SK-N-SH (cell line): ENCODE measurements around the gene KCNH8. TPM values are rescaled to one million over a fixed set of nuclear protein-coding genes. Genes with fewer than 3 reads are reported as not detected.

Experiments
- CTCF ChIA-PET: fragments of 300-600, 350-600 bp; formaldehyde crosslinking; extraction: SDS; loops from one replicate; lab custom pipeline; 2021; lab: Yijun Ruan, JAX
- POLR2A ChIA-PET: fragments of 350-600 bp; sonication (Branson Sonifier 250); formaldehyde crosslinking; extraction: SDS; loops from one replicate; lab custom pipeline; 2020; ENCODE audit warnings: antibody characterized with exemption, inconsistent platforms; lab: Yijun Ruan, JAX
- DNase-seq: peaks from one replicate; pipeline ENCODE4 v3.0.0; 2012
- H2AFZ ChIP-seq: fragments of 200-600 bp; sonication (generic); 2 replicates; pipeline ENCODE4 v1.8.1; 2016; ENCODE audit warnings: antibody characterized with exemption, mild to moderate bottlenecking, low read depth
- H3F3A ChIP-seq: fragments of 200-600 bp; sonication (generic); replicated peaks from 2 replicates; pipeline ENCODE3; 2016; ENCODE audit warnings: antibody characterized with exemption, mild to moderate bottlenecking; ENCODE audit not compliant: insufficient read depth
- H3K27ac ChIP-seq, 2 experiments: fragments of 200-500 bp in 1 of 2; fragments of 200-600 bp in 1 of 2; sonication (Bioruptor generic) in 1 of 2; sonication (generic), shearing (Covaris generic) in 1 of 2; 2 replicates each; pipeline versions ENCODE4 v1.5.1 to v1.6.1; 2014 to 2016; ENCODE audit warnings: low read depth in 2 of 2, inconsistent platforms in 1 of 2, low read length in 1 of 2, mild to moderate bottlenecking in 1 of 2, mixed read lengths in 1 of 2
- H3K27me3 ChIP-seq: fragments of 200-600 bp; sonication (generic), shearing (Covaris generic); 2 replicates; pipeline ENCODE4 v1.6.1; 2016; ENCODE audit warnings: mixed run types; ENCODE audit not compliant: insufficient read depth
- H3K36me3 ChIP-seq, 2 experiments: fragments of 200-500 bp in 1 of 2; fragments of 200-600 bp in 1 of 2; sonication (Bioruptor generic) in 1 of 2; sonication (generic) in 1 of 2; replicated peaks in 1 of 2; 2 replicates each; pipeline versions ENCODE3 to v1.5.1; 2014 to 2016; ENCODE audit warnings: low read length in 1 of 2, mild to moderate bottlenecking in 1 of 2; ENCODE audit not compliant: insufficient read depth in 2 of 2, control insufficient read depth in 1 of 2
- H3K4me1 ChIP-seq, 2 experiments: fragments of 200-500 bp in 1 of 2; fragments of 200-600 bp in 1 of 2; sonication (Bioruptor generic) in 1 of 2; sonication (generic), shearing (Covaris generic) in 1 of 2; 2 replicates each; pipeline versions ENCODE4 v1.5.1 to v1.6.1; 2014 to 2016; ENCODE audit warnings: low read depth in 1 of 2, low read length in 1 of 2, mixed run types in 1 of 2; ENCODE audit not compliant: insufficient read depth in 2 of 2, control insufficient read depth in 1 of 2
- H3K4me2 ChIP-seq: fragments of 200-600 bp; sonication (generic), shearing (Covaris generic); 2 replicates; pipeline ENCODE4 v1.6.1; 2017; ENCODE audit warnings: mixed run types
- H3K4me3 ChIP-seq, 2 experiments: fragments of 200-500 bp in 1 of 2; fragments of 200-600 bp in 1 of 2; sonication (Bioruptor generic) in 1 of 2; sonication (generic), shearing (Covaris generic) in 1 of 2; 2 replicates each; pipeline versions ENCODE4 v1.5.1 to v1.8.1; 2014 to 2016; ENCODE audit warnings: low read depth in 2 of 2, inconsistent platforms in 1 of 2, low read length in 1 of 2, mild to moderate bottlenecking in 1 of 2, mixed read lengths in 1 of 2, moderate library complexity in 1 of 2
- H3K79me2 ChIP-seq: fragments of 200-600 bp; sonication (generic); 2 replicates; pipeline ENCODE4 v1.8.1; 2017; ENCODE audit warnings: mild to moderate bottlenecking; ENCODE audit not compliant: insufficient read depth
- H3K9ac ChIP-seq: fragments of 200-600 bp; sonication (generic); 2 replicates; pipeline ENCODE4 v1.6.1; 2017; ENCODE audit warnings: mixed run types
- H3K9me2 ChIP-seq: fragments of 200-600 bp; sonication (generic); 2 replicates; pipeline ENCODE4 v1.6.1; 2017; ENCODE audit warnings: mixed run types
- H3K9me3 ChIP-seq: fragments of 200-600 bp; sonication (generic); 2 replicates; pipeline ENCODE4 v1.6.1; 2017; ENCODE audit warnings: mixed run types, mild to moderate bottlenecking, moderate library complexity
- H4K20me1 ChIP-seq: fragments of 200-600 bp; sonication (generic); 2 replicates; pipeline ENCODE4 v1.6.1; 2017; ENCODE audit warnings: mild to moderate bottlenecking, mixed run types; ENCODE audit not compliant: insufficient read depth
- CHD2 ChIP-seq: fragments of 150-350 bp; IDR thresholded peaks from 2 replicates; pipeline ENCODE4 v1.6.1; 2018; ENCODE audit warnings: low read length; ENCODE audit not compliant: partially characterized antibody
- EZH2phosphoT487 ChIP-seq: fragments of 200-600 bp; sonication (generic); IDR thresholded peaks from 2 replicates; pipeline ENCODE4 v1.6.1; 2017; ENCODE audit warnings: low read depth, mixed run types, mild to moderate bottlenecking, antibody characterized with exemption, moderate library complexity, borderline replicate concordance
- FOSL2 ChIP-seq: IDR thresholded peaks from 2 replicates; pipeline ENCODE4 v1.4.0; 2012; ENCODE audit warnings: low read depth, mild to moderate bottlenecking, moderate library complexity, borderline replicate concordance
- FOXJ3 ChIP-seq: sonication (generic); formaldehyde crosslinking; IDR thresholded peaks from 2 replicates; pipeline ENCODE4 v1.5.1; 2020; ENCODE audit warnings: mild to moderate bottlenecking, missing genetic modification reagents
- GABPA ChIP-seq: IDR thresholded peaks from 2 replicates; pipeline ENCODE4 v1.4.0; 2012; ENCODE audit warnings: low read depth, mild to moderate bottlenecking
- GATA2 ChIP-seq: sonication (generic); formaldehyde crosslinking; IDR thresholded peaks from 2 replicates; pipeline ENCODE4 v1.5.0; 2020; ENCODE audit warnings: mild to moderate bottlenecking, missing genetic modification reagents
- JUND ChIP-seq: IDR thresholded peaks from 2 replicates; pipeline ENCODE4 v1.4.0; 2012
- MEF2A ChIP-seq: IDR thresholded peaks from 2 replicates; pipeline ENCODE4 v1.4.0; 2012; ENCODE audit warnings: low read depth, borderline replicate concordance
- NFIC ChIP-seq: IDR thresholded peaks from 2 replicates; pipeline ENCODE4 v1.4.0; 2012; ENCODE audit warnings: borderline replicate concordance
- RFX5 ChIP-seq: IDR thresholded peaks from 2 replicates; pipeline ENCODE4 v1.6.1; 2012; ENCODE audit warnings: mild to moderate bottlenecking, improper control_type of control experiment, low read length
- RXRA ChIP-seq: IDR thresholded peaks from 2 replicates; pipeline ENCODE4 v1.4.0; 2012; ENCODE audit warnings: low read depth, mild to moderate bottlenecking, borderline replicate concordance
- SMC3 ChIP-seq: IDR thresholded peaks from 2 replicates; pipeline ENCODE4 v1.6.1; 2012; ENCODE audit warnings: low read depth, low read length, improper control_type of control experiment
- TAF1 ChIP-seq: IDR thresholded peaks from 2 replicates; pipeline ENCODE4 v1.6.1; 2012; ENCODE audit warnings: low read depth, mild to moderate bottlenecking, low read length, moderate library complexity, borderline replicate concordance
- TCF12 ChIP-seq: IDR thresholded peaks from 2 replicates; pipeline ENCODE4 v1.4.0; 2012
- TEAD4 ChIP-seq: IDR thresholded peaks from 2 replicates; pipeline ENCODE4 v1.4.0; 2012; ENCODE audit warnings: mild to moderate bottlenecking, borderline replicate concordance; ENCODE audit not compliant: insufficient read depth
- WGBS: methylation state at CpG from one replicate; pipeline ENCODE4 v1.1.6; 2017; ENCODE audit warnings: low lambda C conversion rate; 5-methylcytosine and 5-hydroxymethylcytosine counted together
- polyA plus RNA-seq, 3 experiments: library from polyadenylated mRNA; depleted of rRNA; stranded (reverse); fragments of >200 nt; gene quantifications; 2 replicates each; pipeline ENCODE4 v1.2.3, GENCODE V29; 2012
- TF ChIP-seq, protein P1 (sequence below): fragments of 150-350 bp; IDR thresholded peaks from 2 replicates; pipeline ENCODE4 v1.6.1; 2017; ENCODE audit warnings: antibody characterized with exemption, low read length, low read depth, borderline replicate concordance
- TF ChIP-seq, protein P2 (sequence below): fragments of 150-350 bp; IDR thresholded peaks from 2 replicates; pipeline ENCODE4 v1.6.1; 2016; ENCODE audit warnings: mild to moderate bottlenecking, low read depth, low read length
- TF ChIP-seq, protein P3 (sequence below): IDR thresholded peaks from 2 replicates; pipeline ENCODE4; 2012
- TF ChIP-seq, protein P4 (sequence below): IDR thresholded peaks from 2 replicates; pipeline ENCODE4 v1.4.0; 2012; ENCODE audit warnings: low read depth
- TF ChIP-seq, protein P5 (sequence below): IDR thresholded peaks from 2 replicates; pipeline ENCODE4 v1.4.0; 2012; ENCODE audit warnings: low read depth, borderline replicate concordance
- TF ChIP-seq, protein P6 (sequence below): IDR thresholded peaks from 2 replicates; pipeline ENCODE4 v1.4.0; 2012; ENCODE audit warnings: low read depth, borderline replicate concordance
- TF ChIP-seq, protein P7 (sequence below): IDR thresholded peaks from 2 replicates; pipeline ENCODE4 v1.6.1; 2012; ENCODE audit warnings: mild to moderate bottlenecking, low read depth, low read length, moderate library complexity

Gene KCNH8
- polyA plus RNA-seq, 1 of the 3 experiments (the other 2 are of a cell fraction) = 0.05 TPM

DNA sequence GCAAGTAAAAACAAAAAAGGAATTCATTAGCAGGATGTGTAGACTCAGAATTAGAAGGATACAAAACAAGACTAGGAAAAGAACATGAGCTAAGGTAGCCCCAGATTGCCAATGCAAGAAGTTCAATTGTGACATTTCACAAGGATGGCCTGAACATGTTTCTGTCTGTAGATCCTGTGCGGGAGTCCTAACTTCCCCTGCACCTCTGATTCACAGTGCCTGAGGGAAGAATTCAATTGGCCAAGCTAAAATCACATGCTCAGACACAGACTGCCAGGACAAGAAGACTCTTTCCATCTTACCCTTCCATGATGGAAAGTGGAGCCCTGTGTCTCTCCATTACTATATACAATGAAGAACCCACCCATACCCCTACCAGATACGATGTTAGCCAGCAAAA lies 251.5 kb downstream of the KCNH8 start (continued):
- TF ChIP-seq CHD2 (no peak), RFX5 (no peak), MEF2A (no peak), GATA2 (no peak), JUND (no peak)
- TF ChIP-seq, protein P1, sequence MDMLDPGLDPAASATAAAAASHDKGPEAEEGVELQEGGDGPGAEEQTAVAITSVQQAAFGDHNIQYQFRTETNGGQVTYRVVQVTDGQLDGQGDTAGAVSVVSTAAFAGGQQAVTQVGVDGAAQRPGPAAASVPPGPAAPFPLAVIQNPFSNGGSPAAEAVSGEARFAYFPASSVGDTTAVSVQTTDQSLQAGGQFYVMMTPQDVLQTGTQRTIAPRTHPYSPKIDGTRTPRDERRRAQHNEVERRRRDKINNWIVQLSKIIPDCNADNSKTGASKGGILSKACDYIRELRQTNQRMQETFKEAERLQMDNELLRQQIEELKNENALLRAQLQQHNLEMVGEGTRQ = no peak
- TF ChIP-seq, protein P2, sequence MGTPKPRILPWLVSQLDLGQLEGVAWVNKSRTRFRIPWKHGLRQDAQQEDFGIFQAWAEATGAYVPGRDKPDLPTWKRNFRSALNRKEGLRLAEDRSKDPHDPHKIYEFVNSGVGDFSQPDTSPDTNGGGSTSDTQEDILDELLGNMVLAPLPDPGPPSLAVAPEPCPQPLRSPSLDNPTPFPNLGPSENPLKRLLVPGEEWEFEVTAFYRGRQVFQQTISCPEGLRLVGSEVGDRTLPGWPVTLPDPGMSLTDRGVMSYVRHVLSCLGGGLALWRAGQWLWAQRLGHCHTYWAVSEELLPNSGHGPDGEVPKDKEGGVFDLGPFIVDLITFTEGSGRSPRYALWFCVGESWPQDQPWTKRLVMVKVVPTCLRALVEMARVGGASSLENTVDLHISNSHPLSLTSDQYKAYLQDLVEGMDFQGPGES = no peak

DNA sequence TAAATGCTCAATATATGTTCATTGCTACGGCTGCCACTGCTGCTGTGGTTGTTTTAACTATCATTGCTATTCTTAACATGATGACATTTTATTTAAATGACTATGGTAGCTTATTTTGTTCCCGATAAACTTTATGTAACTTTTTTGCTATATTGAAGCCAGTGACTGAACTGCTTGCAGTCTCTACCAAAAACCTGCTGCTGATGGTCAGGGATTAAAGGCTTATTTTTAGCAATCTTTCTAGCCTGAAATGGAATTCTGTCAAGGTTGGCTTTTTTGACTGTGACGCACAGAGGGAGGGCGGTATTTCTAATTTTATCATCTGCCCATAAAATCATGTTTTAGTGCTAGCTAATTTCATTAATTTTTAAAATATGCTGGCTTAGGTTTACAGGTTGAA lies 271.8 kb downstream of the KCNH8 start:
- Histone ChIP-seq H3K4me2 (no peak overlapping the region), H3K4me1 (no peaks in the 10 kb centered on the region), H3K27ac (no peak overlapping the region), H3K79me2 (no peaks in the 10 kb centered on the region), H3K9me3 (no peaks in the 10 kb centered on the region), H3K9ac (no peak overlapping the region), H4K20me1 (no peaks in the 10 kb centered on the region), H3K9me2 (no peaks in the 10 kb centered on the region), H3F3A (no peaks in the 10 kb centered on the region), H3K27me3 (no peaks in the 10 kb centered on the region), H3K4me3 (no peak overlapping the region), H2AFZ (no peak overlapping the region), H3K36me3 (no peaks in the 10 kb centered on the region)
- DNase-seq = no peak
- ChIA-PET POLR2A (no interaction called here), CTCF (no interaction called here)
- WGBS = 62% methylated on average over 4 of the region's 4 CpGs
- no peak for TF ChIP-seq TCF12
- TF ChIP-seq GABPA = no peak
- TF ChIP-seq, protein P3, sequence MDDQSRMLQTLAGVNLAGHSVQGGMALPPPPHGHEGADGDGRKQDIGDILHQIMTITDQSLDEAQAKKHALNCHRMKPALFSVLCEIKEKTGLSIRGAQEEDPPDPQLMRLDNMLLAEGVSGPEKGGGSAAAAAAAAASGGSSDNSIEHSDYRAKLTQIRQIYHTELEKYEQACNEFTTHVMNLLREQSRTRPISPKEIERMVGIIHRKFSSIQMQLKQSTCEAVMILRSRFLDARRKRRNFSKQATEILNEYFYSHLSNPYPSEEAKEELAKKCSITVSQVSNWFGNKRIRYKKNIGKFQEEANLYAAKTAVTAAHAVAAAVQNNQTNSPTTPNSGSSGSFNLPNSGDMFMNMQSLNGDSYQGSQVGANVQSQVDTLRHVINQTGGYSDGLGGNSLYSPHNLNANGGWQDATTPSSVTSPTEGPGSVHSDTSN = no peak
- TF ChIP-seq, protein P4, sequence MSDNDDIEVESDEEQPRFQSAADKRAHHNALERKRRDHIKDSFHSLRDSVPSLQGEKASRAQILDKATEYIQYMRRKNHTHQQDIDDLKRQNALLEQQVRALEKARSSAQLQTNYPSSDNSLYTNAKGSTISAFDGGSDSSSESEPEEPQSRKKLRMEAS = no peak
- TF ChIP-seq RFX5 = no peak
- TF ChIP-seq FOSL2 = no peak
- TF ChIP-seq, protein P5, sequence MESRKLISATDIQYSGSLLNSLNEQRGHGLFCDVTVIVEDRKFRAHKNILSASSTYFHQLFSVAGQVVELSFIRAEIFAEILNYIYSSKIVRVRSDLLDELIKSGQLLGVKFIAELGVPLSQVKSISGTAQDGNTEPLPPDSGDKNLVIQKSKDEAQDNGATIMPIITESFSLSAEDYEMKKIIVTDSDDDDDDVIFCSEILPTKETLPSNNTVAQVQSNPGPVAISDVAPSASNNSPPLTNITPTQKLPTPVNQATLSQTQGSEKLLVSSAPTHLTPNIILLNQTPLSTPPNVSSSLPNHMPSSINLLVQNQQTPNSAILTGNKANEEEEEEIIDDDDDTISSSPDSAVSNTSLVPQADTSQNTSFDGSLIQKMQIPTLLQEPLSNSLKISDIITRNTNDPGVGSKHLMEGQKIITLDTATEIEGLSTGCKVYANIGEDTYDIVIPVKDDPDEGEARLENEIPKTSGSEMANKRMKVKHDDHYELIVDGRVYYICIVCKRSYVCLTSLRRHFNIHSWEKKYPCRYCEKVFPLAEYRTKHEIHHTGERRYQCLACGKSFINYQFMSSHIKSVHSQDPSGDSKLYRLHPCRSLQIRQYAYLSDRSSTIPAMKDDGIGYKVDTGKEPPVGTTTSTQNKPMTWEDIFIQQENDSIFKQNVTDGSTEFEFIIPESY = no peak
- no peak for TF ChIP-seq RXRA
- no peak for TF ChIP-seq EZH2phosphoT487
- no peak for TF ChIP-seq TEAD4
- no peak for TF ChIP-seq CHD2
- TF ChIP-seq SMC3 = no peak
- no peak for TF ChIP-seq FOXJ3 (CRISPR knock-in tag)
- TF ChIP-seq, protein P6, sequence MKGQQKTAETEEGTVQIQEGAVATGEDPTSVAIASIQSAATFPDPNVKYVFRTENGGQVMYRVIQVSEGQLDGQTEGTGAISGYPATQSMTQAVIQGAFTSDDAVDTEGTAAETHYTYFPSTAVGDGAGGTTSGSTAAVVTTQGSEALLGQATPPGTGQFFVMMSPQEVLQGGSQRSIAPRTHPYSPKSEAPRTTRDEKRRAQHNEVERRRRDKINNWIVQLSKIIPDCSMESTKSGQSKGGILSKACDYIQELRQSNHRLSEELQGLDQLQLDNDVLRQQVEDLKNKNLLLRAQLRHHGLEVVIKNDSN = no peak
- TF ChIP-seq TAF1 = no peak
- TF ChIP-seq NFIC = no peak
- TF ChIP-seq, protein P7, sequence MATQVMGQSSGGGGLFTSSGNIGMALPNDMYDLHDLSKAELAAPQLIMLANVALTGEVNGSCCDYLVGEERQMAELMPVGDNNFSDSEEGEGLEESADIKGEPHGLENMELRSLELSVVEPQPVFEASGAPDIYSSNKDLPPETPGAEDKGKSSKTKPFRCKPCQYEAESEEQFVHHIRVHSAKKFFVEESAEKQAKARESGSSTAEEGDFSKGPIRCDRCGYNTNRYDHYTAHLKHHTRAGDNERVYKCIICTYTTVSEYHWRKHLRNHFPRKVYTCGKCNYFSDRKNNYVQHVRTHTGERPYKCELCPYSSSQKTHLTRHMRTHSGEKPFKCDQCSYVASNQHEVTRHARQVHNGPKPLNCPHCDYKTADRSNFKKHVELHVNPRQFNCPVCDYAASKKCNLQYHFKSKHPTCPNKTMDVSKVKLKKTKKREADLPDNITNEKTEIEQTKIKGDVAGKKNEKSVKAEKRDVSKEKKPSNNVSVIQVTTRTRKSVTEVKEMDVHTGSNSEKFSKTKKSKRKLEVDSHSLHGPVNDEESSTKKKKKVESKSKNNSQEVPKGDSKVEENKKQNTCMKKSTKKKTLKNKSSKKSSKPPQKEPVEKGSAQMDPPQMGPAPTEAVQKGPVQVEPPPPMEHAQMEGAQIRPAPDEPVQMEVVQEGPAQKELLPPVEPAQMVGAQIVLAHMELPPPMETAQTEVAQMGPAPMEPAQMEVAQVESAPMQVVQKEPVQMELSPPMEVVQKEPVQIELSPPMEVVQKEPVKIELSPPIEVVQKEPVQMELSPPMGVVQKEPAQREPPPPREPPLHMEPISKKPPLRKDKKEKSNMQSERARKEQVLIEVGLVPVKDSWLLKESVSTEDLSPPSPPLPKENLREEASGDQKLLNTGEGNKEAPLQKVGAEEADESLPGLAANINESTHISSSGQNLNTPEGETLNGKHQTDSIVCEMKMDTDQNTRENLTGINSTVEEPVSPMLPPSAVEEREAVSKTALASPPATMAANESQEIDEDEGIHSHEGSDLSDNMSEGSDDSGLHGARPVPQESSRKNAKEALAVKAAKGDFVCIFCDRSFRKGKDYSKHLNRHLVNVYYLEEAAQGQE = no peak
- TF ChIP-seq MEF2A = no peak
